Activated CD4-positive, alpha-beta T cell treated with anti-CD3 and anti-CD28 coated beads, Interleukin-2, amount 10 ng/mL, durations not matched to agents 7 days and 5 days (primary cell): ENCODE results near the gene DENND1A. TPM values are rescaled to one million over a fixed set of nuclear protein-coding genes. Genes with fewer than 3 reads are reported as not detected.

Source experiments
- CTCF ChIA-PET: fragments of 350-600 bp; sonication (Branson Sonifier 250); formaldehyde crosslinking; loops from one replicate; lab custom pipeline; 2021; ENCODE audit warnings: antibody characterized with exemption; lab: Charles Lee
- POLR2A ChIA-PET: fragments of 350-600 bp; sonication (Branson Sonifier 250); formaldehyde crosslinking; loops from one replicate; lab custom pipeline; 2021; ENCODE audit warnings: antibody characterized with exemption; lab: Charles Lee
- DNase-seq: peaks from one replicate; pipeline ENCODE4 v3.0.0-alpha.2; 2020
- H3K27ac Mint-ChIP-seq: one replicate; pipeline ENCODE4 v1.8.0; 2021; ENCODE audit warnings: mild to moderate bottlenecking, moderate library complexity, mixed read lengths
- H3K27me3 Mint-ChIP-seq: one replicate; pipeline ENCODE4 v1.8.0; 2021; ENCODE audit warnings: mixed read lengths
- H3K36me3 Mint-ChIP-seq: one replicate; pipeline ENCODE4 v1.8.0; 2021; ENCODE audit warnings: low read depth, mixed read lengths
- H3K4me1 Mint-ChIP-seq: one replicate; pipeline ENCODE4 v1.8.0; 2021; ENCODE audit warnings: mixed read lengths
- H3K4me3 Mint-ChIP-seq: one replicate; pipeline ENCODE4 v1.8.0; 2021; ENCODE audit warnings: mild to moderate bottlenecking, moderate library complexity, mixed read lengths
- H3K9me3 Mint-ChIP-seq: one replicate; pipeline ENCODE4 v1.8.0; 2021; ENCODE audit warnings: mixed read lengths
- total RNA-seq, 2 experiments: library from RNA; stranded (reverse); gene quantifications; one replicate each; pipeline ENCODE4 v1.2.3, GENCODE V29; 2021

The DENND1A gene
- total RNA-seq, 2 experiments from 2014 or later = 15.5 to 21.2 TPM

DNA sequence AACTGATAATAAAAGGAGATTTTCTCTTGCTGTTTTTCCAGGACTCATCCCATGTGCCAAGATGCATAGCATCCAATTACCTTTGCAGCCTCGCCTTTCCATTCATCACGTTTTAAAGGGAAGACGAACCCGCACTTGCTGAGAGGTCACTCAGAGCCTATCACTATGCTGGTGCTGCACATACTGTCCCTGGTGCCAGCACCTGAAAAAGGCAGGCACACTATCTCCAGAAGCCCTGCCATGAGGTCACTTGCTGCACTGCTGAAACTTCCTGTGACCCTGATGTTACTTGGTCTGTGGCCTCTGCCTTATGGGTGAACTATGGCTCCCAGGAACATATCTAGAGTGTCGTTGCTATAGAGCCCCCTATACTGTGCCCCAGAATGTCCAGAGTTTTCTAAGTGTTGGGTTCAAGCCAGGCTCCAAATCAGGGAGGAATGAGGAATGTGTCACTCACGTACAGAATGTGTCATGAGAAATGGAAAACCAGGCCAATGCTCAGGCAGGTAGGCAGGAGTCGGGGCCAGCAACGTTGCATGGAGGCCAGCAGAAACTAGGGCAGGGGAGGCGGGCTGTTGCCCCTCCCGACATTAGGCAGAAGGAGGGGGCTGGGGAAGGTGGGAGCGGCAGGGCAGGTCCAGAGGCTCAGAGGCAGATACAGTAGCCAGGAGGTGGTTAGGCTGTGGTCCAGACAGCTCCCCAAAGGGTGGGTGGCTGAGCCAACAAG, 311.8 kb downstream of the DENND1A start:
- Mint-ChIP-seq H3K27ac (no peak overlapping the region), H3K36me3 (no peaks in the 10 kb centered on the region), H3K4me3 (no peak overlapping the region), H3K4me1 (peaks cover 5% of the 10 kb centered on the region), H3K27me3 (no peaks in the 10 kb centered on the region), H3K9me3 (no peaks in the 10 kb centered on the region)
- ChIA-PET CTCF (no interaction called here), POLR2A (no interaction called here)
- no peak for DNase-seq

DNA sequence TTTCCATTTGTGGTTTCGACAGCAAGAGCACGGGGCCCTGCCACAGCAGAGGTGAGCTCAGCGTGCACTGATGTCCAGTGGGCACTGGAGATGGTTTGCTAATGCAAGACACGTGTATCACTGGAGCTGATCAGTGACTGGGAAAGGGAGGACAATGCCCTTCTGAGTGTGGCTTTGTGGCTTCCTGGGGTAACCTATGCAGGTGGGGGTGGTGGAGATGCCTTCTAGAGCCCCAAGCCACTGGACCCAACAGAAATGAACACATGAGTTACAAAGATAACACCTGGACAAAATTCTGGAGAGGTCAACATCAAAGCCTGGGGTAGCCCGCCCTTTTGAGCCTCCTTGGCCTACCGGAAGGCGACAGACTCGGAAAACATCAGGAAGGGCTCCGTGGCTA, 312.6 kb downstream of the DENND1A start:
- Mint-ChIP-seq H3K4me3 (no peak overlapping the region), H3K36me3 (no peaks in the 10 kb centered on the region), H3K27ac (no peak overlapping the region), H3K27me3 (no peaks in the 10 kb centered on the region), H3K9me3 (no peaks in the 10 kb centered on the region), H3K4me1 (peaks cover 5% of the 10 kb centered on the region)
- DNase-seq = no peak
- ChIA-PET POLR2A (no interaction called here), CTCF (interaction anchor here (0.5 kb wide), 1 partner anchor 549 kb away, joined by 3 read pairs; no protein-coding TSS in a partner anchor)

DNA sequence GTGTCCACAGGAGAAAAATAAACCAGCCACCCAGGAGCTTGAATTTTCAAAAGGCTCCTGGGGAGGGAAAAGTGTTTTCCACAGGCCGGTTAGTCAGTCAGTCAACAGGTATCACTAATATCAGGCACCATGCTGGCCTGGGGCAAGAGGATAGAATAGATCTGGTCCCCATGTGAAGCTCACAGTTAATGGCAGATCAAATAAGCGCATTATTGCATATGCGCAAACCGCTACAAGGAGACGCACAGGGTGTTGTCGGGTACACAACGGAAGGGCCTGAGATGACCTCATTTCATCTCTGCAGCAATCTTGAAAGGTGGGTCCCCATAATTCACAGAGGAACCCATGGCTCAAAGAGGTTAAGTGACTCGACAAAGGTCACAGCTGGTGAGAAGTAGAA, 313.2 kb downstream of the DENND1A start:
- Mint-ChIP-seq H3K27ac (no peak overlapping the region), H3K4me3 (no peak overlapping the region), H3K36me3 (no peaks in the 10 kb centered on the region), H3K4me1 (peaks cover 5% of the 10 kb centered on the region), H3K27me3 (no peaks in the 10 kb centered on the region), H3K9me3 (no peaks in the 10 kb centered on the region)
- POLR2A ChIA-PET = no interaction called here
- DNase-seq = no peak
- CTCF ChIA-PET = interaction anchor here (0.6 kb wide), 1 partner anchor 24 kb away, joined by 3 read pairs; no protein-coding TSS in a partner anchor

DNA sequence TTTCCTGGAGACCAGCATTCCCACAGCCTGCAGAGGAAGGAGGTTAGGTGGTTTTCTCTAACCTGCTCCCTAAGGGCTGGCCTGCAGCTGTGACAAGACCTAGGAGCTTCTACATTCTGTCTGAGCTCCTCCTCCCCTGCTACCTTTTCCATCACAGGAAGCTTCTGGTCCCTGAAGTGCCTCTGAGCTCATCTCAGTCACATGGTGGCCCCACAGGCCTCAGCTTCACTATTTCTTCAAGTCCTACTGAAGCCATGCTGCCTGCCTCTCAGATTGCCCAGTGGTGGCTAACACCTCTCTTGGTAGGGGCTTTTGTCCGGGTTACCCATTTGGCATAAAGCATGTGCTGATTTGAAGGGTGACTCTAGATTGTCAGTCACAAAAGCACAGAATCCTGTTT, 314.5 kb downstream of the DENND1A start:
- POLR2A ChIA-PET = no interaction called here
- Mint-ChIP-seq H3K4me1 (peaks cover 5% of the 10 kb centered on the region), H3K9me3 (no peaks in the 10 kb centered on the region), H3K27me3 (no peaks in the 10 kb centered on the region), H3K27ac (no peak overlapping the region), H3K36me3 (no peaks in the 10 kb centered on the region), H3K4me3 (no peak overlapping the region)
- DNase-seq = no peak
- CTCF ChIA-PET = no interaction called here

DNA sequence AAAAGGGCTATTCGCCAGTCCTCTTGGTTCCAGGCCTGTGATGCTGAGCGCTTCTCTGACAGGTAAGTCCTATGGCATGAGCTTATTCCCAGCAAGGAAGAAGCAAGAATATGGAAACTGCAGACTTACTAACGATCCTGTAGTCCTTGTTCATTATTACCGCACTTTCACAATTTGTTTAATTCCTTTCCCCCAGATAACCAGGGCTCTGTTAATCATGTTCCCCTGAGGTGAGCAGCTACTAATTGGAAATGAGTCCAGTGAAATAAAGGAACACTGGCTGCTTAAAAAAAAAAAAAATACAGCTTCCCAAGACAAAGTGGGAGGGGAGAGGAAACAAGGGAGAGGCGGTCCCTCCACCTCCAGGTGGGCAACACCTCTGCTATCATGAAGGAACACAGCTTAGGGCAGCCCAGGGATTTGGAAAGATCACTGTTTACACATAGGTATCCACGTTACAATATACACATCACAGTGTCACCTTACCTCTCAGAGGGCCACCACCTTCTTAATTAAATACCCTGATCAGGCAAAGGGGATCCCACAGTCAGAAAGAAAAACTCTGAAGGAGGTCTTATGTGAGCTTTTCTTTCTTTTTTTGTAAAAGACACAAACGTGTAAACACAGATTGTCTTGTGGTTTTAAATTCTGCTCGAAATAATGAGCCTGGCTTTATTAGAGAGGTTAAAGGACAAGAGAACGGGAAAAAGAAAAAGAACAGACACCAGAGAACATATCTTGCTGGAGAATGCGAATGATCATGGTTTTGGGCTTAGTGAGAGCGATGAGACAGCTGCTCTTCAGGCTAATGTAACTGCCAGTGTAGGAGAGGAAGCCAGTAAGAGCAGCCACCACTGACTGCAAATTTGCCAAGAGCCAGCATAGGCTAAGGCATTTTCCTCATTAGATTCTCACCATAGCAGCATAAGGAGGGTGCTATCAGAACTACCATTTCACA, 315.3 kb downstream of the DENND1A start:
- Mint-ChIP-seq H3K4me3 (no peak overlapping the region), H3K4me1 (peaks cover 5% of the 10 kb centered on the region), H3K27ac (no peak overlapping the region), H3K36me3 (no peaks in the 10 kb centered on the region), H3K27me3 (no peaks in the 10 kb centered on the region), H3K9me3 (no peaks in the 10 kb centered on the region)
- no peak for DNase-seq
- POLR2A ChIA-PET = no interaction called here
- CTCF ChIA-PET = no interaction called here

DNA sequence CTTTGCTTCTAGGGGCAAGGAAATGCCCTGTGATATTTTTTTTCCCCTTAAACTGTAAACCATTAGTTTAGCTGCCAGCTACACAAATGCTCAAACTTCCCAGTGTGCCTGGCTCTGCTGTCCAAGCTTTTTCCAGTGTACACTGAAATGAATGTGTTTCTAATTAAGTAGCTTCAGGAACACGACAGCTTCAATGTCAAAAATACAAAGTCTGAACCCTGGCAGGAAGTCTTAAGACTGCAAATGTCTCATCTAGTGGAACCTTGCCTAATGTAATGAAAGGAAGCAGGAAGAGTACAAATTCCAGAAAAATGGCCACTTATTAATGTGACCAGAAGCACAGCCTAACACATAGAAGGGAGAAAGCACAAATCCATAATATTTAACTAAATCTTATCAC, 318.7 kb downstream of the DENND1A start:
- no peak overlapping the region for H3K4me3 Mint-ChIP-seq
- POLR2A ChIA-PET = no interaction called here
- no peaks in the 10 kb centered on the region for H3K36me3 Mint-ChIP-seq
- H3K4me1 Mint-ChIP-seq = peaks cover 3% of the 10 kb centered on the region
- H3K27ac Mint-ChIP-seq = no peak overlapping the region
- H3K27me3 Mint-ChIP-seq = no peaks in the 10 kb centered on the region
- CTCF ChIA-PET = interaction anchor here (1.3 kb wide), 1 partner anchor 21 kb away, joined by 3 read pairs; no protein-coding TSS in a partner anchor
- DNase-seq = no peak
- H3K9me3 Mint-ChIP-seq = no peaks in the 10 kb centered on the region

DNA sequence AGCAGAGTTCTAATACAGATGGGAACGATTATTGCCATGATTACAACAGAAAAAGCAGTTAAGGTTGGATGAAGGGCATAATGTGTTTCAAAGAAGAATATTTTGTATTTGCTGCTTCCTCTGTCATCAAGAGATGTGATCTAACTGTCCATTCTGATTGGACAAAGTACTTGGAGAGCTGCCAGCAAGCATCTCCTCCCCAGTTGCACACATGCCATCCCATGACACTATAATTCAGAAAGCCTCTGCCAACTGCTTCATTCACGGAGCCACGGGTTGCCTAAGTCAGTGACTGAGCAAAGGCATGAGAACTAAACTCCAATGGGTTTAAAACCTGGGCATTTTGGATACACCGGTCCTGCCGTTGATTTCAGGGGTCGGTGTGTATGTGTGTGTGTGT, 320.1 kb downstream of the DENND1A start:
- H3K36me3 Mint-ChIP-seq = no peaks in the 10 kb centered on the region
- POLR2A ChIA-PET = no interaction called here
- no peak overlapping the region for H3K27ac Mint-ChIP-seq
- DNase-seq = no peak
- H3K27me3 Mint-ChIP-seq = no peaks in the 10 kb centered on the region
- no peaks in the 10 kb centered on the region for H3K9me3 Mint-ChIP-seq
- H3K4me1 Mint-ChIP-seq = no peaks in the 10 kb centered on the region
- H3K4me3 Mint-ChIP-seq = no peak overlapping the region
- CTCF ChIA-PET = no interaction called here

DNA sequence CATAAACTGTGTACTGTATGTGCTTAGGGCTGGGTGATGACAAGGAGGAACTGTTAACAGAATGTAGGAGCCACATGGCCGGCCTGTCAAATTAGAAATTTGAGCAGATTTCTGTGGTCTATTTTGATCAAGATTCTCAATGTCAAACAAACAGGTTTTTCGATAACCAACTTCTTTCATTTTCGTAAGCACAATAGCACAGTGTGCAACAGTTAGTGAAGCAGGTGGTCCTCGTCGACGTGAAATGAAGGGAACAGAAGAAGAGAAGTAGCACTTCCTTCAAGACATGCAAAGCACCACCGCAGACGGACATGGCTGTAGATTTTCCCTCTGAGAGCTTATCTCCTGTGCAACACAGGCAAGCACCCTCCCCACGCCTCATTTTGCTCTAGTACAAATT, 321.8 kb downstream of the DENND1A start:
- H3K4me3 Mint-ChIP-seq = no peak overlapping the region
- H3K27ac Mint-ChIP-seq = no peak overlapping the region
- POLR2A ChIA-PET = no interaction called here
- H3K36me3 Mint-ChIP-seq = no peaks in the 10 kb centered on the region
- H3K27me3 Mint-ChIP-seq = no peaks in the 10 kb centered on the region
- CTCF ChIA-PET = no interaction called here
- no peaks in the 10 kb centered on the region for H3K4me1 Mint-ChIP-seq
- H3K9me3 Mint-ChIP-seq = no peaks in the 10 kb centered on the region
- no peak for DNase-seq

DNA sequence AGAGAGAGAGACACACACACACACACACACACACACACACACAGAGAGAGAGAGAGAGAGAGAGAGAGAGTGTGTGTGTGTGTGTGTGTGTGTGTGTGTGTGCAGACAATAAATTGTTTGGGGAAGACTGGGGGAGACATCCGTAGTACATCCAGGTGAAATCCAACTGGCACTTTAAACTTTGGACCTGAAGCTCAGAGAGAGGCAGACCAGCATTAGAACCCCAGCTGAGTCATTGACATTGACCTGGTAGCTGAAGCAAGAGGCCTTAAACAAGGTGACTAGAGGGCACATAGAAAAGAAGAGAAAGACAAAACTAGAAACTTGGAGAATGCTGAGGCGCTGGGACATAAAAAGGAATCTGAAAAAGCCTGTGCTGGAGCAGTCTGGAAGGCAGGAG, 322.4 kb downstream of the DENND1A start:
- ChIA-PET POLR2A (no interaction called here), CTCF (no interaction called here)
- no peak for DNase-seq
- Mint-ChIP-seq H3K27me3 (no peaks in the 10 kb centered on the region), H3K4me1 (no peaks in the 10 kb centered on the region), H3K4me3 (no peak overlapping the region), H3K9me3 (no peaks in the 10 kb centered on the region), H3K36me3 (no peaks in the 10 kb centered on the region), H3K27ac (no peak overlapping the region)

DNA sequence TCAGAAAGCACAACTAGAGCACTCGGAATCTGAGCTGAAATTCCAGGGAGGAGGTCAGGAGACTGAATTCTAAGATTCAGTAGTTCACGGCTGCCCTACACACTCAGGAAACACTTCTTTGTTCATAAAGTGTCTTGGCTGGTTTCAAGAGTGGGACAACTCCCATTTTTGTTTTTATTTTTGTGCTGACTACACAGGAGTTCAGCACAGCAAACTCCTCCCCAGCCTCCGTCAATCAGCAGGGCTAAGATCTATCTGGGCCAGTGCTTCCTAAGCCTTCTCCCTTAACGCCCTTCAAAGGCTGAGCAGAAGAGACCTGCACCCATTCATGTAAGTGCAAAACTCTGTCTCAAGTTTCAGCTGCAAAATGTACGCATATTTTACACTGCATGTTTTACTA, 323.8 kb downstream of the DENND1A start:
- POLR2A ChIA-PET = no interaction called here
- H3K4me3 Mint-ChIP-seq = no peak overlapping the region
- CTCF ChIA-PET = no interaction called here
- H3K27ac Mint-ChIP-seq = no peak overlapping the region
- no peaks in the 10 kb centered on the region for H3K9me3 Mint-ChIP-seq
- no peaks in the 10 kb centered on the region for H3K27me3 Mint-ChIP-seq
- H3K36me3 Mint-ChIP-seq = no peaks in the 10 kb centered on the region
- DNase-seq = no peak
- no peaks in the 10 kb centered on the region for H3K4me1 Mint-ChIP-seq

DNA sequence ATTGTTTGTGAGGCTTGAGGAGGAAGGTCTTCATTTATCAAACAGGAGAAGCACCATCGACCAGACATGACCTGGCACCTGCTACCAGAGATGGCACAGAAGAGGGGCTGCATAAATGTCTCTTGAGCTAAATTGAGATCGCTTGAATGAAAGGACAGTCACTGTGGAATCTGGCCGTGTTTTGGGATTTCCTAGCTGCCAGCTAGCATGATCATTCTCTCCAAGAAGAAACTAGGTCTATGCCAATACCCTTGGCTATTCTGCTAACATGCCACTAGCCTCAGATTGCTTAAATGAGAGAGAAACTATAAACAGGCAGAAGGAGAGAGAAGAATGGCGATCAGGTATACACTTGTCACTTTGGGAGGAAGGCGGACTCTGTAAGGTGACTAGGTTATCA, 324.6 kb downstream of the DENND1A start:
- Mint-ChIP-seq H3K9me3 (no peaks in the 10 kb centered on the region), H3K27ac (no peak overlapping the region), H3K36me3 (no peaks in the 10 kb centered on the region), H3K4me1 (no peaks in the 10 kb centered on the region), H3K4me3 (no peak overlapping the region), H3K27me3 (no peaks in the 10 kb centered on the region)
- ChIA-PET POLR2A (no interaction called here), CTCF (no interaction called here)
- DNase-seq = no peak

DNA sequence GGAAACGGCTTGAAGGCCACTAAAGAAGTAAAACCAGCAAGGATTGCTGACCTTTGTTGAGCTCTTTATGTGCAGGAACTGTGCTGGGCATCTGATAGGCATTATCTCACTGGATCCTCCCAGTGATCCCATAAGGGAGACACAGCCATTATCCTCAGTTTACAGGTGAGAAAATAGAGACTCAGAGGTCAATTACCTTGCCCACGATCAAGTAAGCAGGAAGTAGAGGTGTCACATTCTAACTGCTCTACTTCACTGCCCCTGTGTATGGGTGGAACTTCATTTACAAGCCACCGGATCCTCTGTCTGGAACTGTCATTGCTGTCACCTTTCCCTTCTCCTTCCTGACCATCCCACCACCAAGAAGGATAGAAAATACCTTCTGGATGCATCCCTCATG, 325.1 kb downstream of the DENND1A start:
- no peaks in the 10 kb centered on the region for H3K4me1 Mint-ChIP-seq
- no peak overlapping the region for H3K27ac Mint-ChIP-seq
- no peak overlapping the region for H3K4me3 Mint-ChIP-seq
- no peak for DNase-seq
- H3K9me3 Mint-ChIP-seq = no peaks in the 10 kb centered on the region
- CTCF ChIA-PET = no interaction called here
- POLR2A ChIA-PET = no interaction called here
- H3K27me3 Mint-ChIP-seq = no peaks in the 10 kb centered on the region
- no peaks in the 10 kb centered on the region for H3K36me3 Mint-ChIP-seq

DNA sequence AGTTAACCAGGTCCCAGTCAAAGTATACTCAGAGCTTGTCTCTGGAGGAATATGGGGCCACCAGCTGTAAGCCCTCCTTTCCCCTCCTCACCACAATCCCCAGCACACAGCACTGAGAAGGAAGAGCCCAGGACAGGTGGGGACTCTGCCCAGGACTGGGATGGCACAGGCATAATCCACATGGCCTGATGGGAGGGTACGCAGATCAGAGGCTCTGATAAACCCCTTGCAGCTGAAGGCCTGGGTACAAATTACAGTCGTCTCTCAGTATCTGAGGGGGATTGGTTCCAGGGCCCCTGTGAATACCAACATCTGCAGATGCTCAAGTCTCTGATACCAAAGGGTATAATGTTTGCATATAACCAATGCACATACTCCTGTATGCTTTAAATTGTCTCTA, 328.1 kb downstream of the DENND1A start:
- no peak for DNase-seq
- POLR2A ChIA-PET = no interaction called here
- Mint-ChIP-seq H3K4me1 (no peaks in the 10 kb centered on the region), H3K27me3 (no peaks in the 10 kb centered on the region), H3K4me3 (no peak overlapping the region), H3K36me3 (no peaks in the 10 kb centered on the region), H3K9me3 (no peaks in the 10 kb centered on the region), H3K27ac (no peak overlapping the region)
- CTCF ChIA-PET = no interaction called here
